IMR-90 (cell line): ENCODE results near the gene WDTC1.

Experiments used
- BHLHE40 ChIP-seq: fragments of 150-350 bp; IDR thresholded peaks from 2 replicates; pipeline ENCODE4 v1.6.1; 2016; ENCODE audit warnings: mild to moderate bottlenecking, low read depth, low read length
- CEBPB ChIP-seq: IDR thresholded peaks from 2 replicates; pipeline ENCODE4 v1.6.1; 2012; ENCODE audit warnings: low read depth, low read length, improper control_type of control experiment
- FOS ChIP-seq: fragments of 150-350 bp; IDR thresholded peaks from 2 replicates; pipeline ENCODE4 v1.6.1; 2016; ENCODE audit warnings: low read depth, low read length
- MAFK ChIP-seq: IDR thresholded peaks from 2 replicates; pipeline ENCODE4 v1.6.1; 2012; ENCODE audit warnings: low read depth, low read length, improper control_type of control experiment
- MAZ ChIP-seq: IDR thresholded peaks from 2 replicates; pipeline ENCODE4 v1.6.1; 2012; ENCODE audit warnings: low read depth, mild to moderate bottlenecking, low read length, improper control_type of control experiment, moderate library complexity, borderline replicate concordance
- MXI1 ChIP-seq: IDR thresholded peaks from 2 replicates; pipeline ENCODE4 v1.6.1; 2012; ENCODE audit warnings: low read depth, mild to moderate bottlenecking, low read length, moderate library complexity, borderline replicate concordance
- POLR2A ChIP-seq: IDR thresholded peaks from 2 replicates; pipeline ENCODE4 v1.6.1; 2012; ENCODE audit warnings: mild to moderate bottlenecking, low read depth, low read length
- RAD21 ChIP-seq: IDR thresholded peaks from 2 replicates; pipeline ENCODE4 v1.6.1; 2012; ENCODE audit warnings: low read length, improper control_type of control experiment
- RCOR1 ChIP-seq: IDR thresholded peaks from 2 replicates; pipeline ENCODE4 v1.6.1; 2012; ENCODE audit warnings: mild to moderate bottlenecking, low read length, improper control_type of control experiment; ENCODE audit not compliant: insufficient replicate concordance
- RFX5 ChIP-seq: IDR thresholded peaks from 2 replicates; pipeline ENCODE4 v1.8.0; 2012; ENCODE audit warnings: low read depth, mild to moderate bottlenecking, low read length, moderate library complexity
- SMC3 ChIP-seq: fragments of 150-350 bp; IDR thresholded peaks from 2 replicates; pipeline ENCODE4 v1.6.1; 2016; ENCODE audit warnings: low read depth, mild to moderate bottlenecking, antibody characterized with exemption, low read length, moderate library complexity
- TF ChIP-seq, protein P1 (sequence below): conservative IDR thresholded peaks from 2 replicates; pipeline ENCODE4 v1.5.1; 2012; ENCODE audit warnings: mild to moderate bottlenecking, low read depth, low read length, improper control_type of control experiment
- TF ChIP-seq, protein P2 (sequence below): fragments of 150-350 bp; IDR thresholded peaks from 2 replicates; pipeline ENCODE4 v1.6.1; 2017; ENCODE audit warnings: mild to moderate bottlenecking, antibody characterized with exemption, low read length, low read depth

- TF ChIP-seq, protein P1, sequence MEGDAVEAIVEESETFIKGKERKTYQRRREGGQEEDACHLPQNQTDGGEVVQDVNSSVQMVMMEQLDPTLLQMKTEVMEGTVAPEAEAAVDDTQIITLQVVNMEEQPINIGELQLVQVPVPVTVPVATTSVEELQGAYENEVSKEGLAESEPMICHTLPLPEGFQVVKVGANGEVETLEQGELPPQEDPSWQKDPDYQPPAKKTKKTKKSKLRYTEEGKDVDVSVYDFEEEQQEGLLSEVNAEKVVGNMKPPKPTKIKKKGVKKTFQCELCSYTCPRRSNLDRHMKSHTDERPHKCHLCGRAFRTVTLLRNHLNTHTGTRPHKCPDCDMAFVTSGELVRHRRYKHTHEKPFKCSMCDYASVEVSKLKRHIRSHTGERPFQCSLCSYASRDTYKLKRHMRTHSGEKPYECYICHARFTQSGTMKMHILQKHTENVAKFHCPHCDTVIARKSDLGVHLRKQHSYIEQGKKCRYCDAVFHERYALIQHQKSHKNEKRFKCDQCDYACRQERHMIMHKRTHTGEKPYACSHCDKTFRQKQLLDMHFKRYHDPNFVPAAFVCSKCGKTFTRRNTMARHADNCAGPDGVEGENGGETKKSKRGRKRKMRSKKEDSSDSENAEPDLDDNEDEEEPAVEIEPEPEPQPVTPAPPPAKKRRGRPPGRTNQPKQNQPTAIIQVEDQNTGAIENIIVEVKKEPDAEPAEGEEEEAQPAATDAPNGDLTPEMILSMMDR: no peak
- no peak for TF ChIP-seq RFX5
- TF ChIP-seq CEBPB: no peak
- TF ChIP-seq POLR2A: no peak
- no peak for TF ChIP-seq RAD21
- no peak for TF ChIP-seq MAZ
- TF ChIP-seq BHLHE40: no peak
- TF ChIP-seq, protein P2, sequence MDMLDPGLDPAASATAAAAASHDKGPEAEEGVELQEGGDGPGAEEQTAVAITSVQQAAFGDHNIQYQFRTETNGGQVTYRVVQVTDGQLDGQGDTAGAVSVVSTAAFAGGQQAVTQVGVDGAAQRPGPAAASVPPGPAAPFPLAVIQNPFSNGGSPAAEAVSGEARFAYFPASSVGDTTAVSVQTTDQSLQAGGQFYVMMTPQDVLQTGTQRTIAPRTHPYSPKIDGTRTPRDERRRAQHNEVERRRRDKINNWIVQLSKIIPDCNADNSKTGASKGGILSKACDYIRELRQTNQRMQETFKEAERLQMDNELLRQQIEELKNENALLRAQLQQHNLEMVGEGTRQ: no peak
- TF ChIP-seq MXI1: no peak
- TF ChIP-seq RCOR1: no peak
- no peak for TF ChIP-seq SMC3
- TF ChIP-seq MAFK: no peak
- no peak for TF ChIP-seq FOS
These were observed 42.3 kb upstream of the WDTC1 start for GRCh38 chr1:27192039-27192529.
